Measurements from ENCODE around the gene SERHL2.
"Not testable (repeated sequence)": the region's sequence is repeated elsewhere in the genome, so short reads cannot be mapped to it uniquely, and the experiment has no call there.

Gene SERHL2

GRCh38 chr22:42515896-42516295, 37.9 kb upstream of the SERHL2 start:
- peaks cover 3% of the 10 kb centered on the region for H3K4me1 ChIP-seq (ENCODE audit: insufficient read depth, insufficient read length)
- no peaks in the 10 kb centered on the region for H3K27me3 ChIP-seq (ENCODE audit: insufficient read depth, insufficient read length)
- DNase-seq (ENCODE audit: low read depth, low spot score): no peak
- H3K36me3 ChIP-seq (ENCODE audit: insufficient read depth, insufficient read length, low read length): peaks cover 46% of the 10 kb centered on the region
- TF ChIP-seq SUZ12 (IDR thresholded peaks at IDR 0.05; ENCODE audit: extremely low read depth, insufficient read depth, insufficient read length) (no peak), YY1 (IDR thresholded peaks at IDR 0.05; ENCODE audit: insufficient read depth, insufficient read length) (no peak), ZNF274 (IDR thresholded peaks at IDR 0.05; ENCODE audit: low read depth, low read length) (no peak)
- H3K4me3 ChIP-seq (ENCODE audit: insufficient read length, low read depth): no peak overlapping the region
- H3K9ac ChIP-seq (ENCODE audit: insufficient read length, low read depth): no peak overlapping the region
- no peaks in the 10 kb centered on the region for H3K9me3 ChIP-seq (ENCODE audit: insufficient read depth, low read length)

DNA sequence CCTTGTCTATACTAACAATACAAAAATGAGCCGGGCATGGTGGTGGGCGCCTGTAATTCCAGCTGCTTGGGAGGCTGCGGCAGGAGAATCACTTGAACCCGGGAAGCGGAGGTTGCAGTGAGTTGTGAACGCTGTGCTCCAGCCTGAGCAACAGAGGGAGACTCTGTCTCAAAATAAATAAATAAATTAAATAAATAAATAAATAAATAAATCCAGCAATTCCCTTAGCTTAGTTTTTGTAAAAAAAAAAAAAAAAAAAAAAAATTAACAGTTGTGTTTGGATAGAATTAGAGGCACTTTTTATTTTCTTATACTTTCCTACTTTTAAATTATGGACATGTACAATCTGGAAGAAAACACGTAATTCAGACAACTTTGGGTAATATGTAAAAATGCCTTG, 36.7 kb upstream of the SERHL2 start:
- H3K27me3 ChIP-seq (ENCODE audit: insufficient read depth, insufficient read length); H3K4me3 ChIP-seq (ENCODE audit: insufficient read length, low read depth); H3K9ac ChIP-seq (ENCODE audit: insufficient read length, low read depth); H3K9me3 ChIP-seq (ENCODE audit: insufficient read depth, low read length); DNase-seq (ENCODE audit: low read depth, low spot score); H3K4me1 ChIP-seq (ENCODE audit: insufficient read depth, insufficient read length): not testable (repeated sequence)
- peaks cover 38% of the 10 kb centered on the region for H3K36me3 ChIP-seq (ENCODE audit: insufficient read depth, insufficient read length, low read length)

- peak overlapping the region; percentile 82 for H3K9ac ChIP-seq (ENCODE audit: insufficient read length, low read depth)
- H3K4me1 ChIP-seq (ENCODE audit: insufficient read depth, insufficient read length); H3K9me3 ChIP-seq (ENCODE audit: insufficient read depth, low read length): not testable (repeated sequence)
Measured at GRCh38 chr22:42518638-42519524, 34.9 kb upstream of the SERHL2 start.

DNA sequence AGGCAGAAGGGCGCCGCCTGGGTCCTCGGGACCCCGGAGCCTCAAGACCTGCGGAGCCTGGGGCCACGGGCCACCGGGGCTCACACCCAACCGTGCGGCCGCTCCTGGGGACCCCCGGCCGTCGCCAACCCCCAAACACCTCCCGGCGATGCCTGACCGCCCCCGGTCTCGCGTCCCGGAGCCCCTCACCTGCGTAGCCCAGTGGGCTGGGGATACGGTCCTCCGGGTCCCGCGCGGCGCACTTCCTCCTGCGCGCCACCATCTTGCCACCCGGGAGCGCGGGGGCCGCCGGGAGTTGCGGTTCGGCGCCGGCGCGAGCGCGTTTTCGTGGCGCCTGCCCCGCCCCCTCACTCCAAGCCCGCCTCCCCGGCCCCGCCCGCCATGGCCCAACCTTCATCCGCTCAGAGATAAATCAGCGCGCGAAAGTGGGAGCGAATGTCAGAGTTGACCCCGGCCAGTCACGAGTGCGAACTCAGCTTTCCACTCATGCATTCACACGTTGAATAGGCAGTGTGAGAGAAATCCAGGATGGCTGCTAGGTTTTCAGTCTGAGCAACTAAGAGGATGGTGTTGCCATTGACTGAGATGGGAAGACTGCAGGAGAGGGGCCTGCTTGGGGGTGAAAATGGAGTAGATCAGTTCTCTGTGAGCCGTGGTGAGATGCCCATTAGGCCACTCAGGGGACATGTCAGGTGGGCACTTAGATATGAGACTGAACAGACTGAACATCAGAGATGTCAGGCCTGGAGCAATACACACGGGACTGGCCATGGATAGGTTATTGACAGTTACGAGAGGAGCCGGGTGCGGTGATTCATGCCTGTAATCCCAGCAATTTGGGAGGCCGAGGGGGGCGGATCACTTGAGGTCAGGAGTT, 34.0 kb upstream of the SERHL2 start, which contains the start of gene RRP7A:
Gene RRP7A, minus strand, starts transcription at position 272 of the 877 bp plus-strand sequence. Its CDS starts 10 bp downstream, at position 262.
- DNase-seq (ENCODE audit: low read depth, low spot score): peak; percentile 43
- peak within 1 kb of the TSS; percentile 82 for H3K9ac ChIP-seq (ENCODE audit: insufficient read length, low read depth)
- no peak for TF ChIP-seq SUZ12 (IDR thresholded peaks at IDR 0.05; ENCODE audit: extremely low read depth, insufficient read depth, insufficient read length)
- TF ChIP-seq ZNF274 (IDR thresholded peaks at IDR 0.05; ENCODE audit: low read depth, low read length): no peak
- peak; percentile 64 for TF ChIP-seq YY1 (IDR thresholded peaks at IDR 0.05; ENCODE audit: insufficient read depth, insufficient read length)
- no peaks in the 10 kb centered on the region for H3K9me3 ChIP-seq (ENCODE audit: insufficient read depth, low read length)
- no peaks in the 10 kb centered on the region for H3K27me3 ChIP-seq (ENCODE audit: insufficient read depth, insufficient read length)
- peaks cover 22% of the 10 kb centered on the region for H3K36me3 ChIP-seq (ENCODE audit: insufficient read depth, insufficient read length, low read length)
- peak within 1 kb of the TSS; percentile 72 for H3K4me3 ChIP-seq (ENCODE audit: insufficient read length, low read depth)
- H3K4me1 ChIP-seq (ENCODE audit: insufficient read depth, insufficient read length): no peaks in the 10 kb centered on the region

More at GRCh38 chr22:42518638-42519524, 34.9 kb upstream of the SERHL2 start:
- DNase-seq (ENCODE audit: low read depth, low spot score); H3K27me3 ChIP-seq (ENCODE audit: insufficient read depth, insufficient read length): not testable (repeated sequence)
- peak overlapping the region; percentile 72 for H3K4me3 ChIP-seq (ENCODE audit: insufficient read length, low read depth)
- peaks cover 27% of the 10 kb centered on the region for H3K36me3 ChIP-seq (ENCODE audit: insufficient read depth, insufficient read length, low read length)

- H3K9ac ChIP-seq (ENCODE audit: insufficient read length, low read depth): no peak overlapping the region
- DNase-seq (ENCODE audit: low read depth, low spot score): no peak
- TF ChIP-seq SUZ12 (IDR thresholded peaks at IDR 0.05; ENCODE audit: extremely low read depth, insufficient read depth, insufficient read length): no peak
- no peak for TF ChIP-seq ZNF274 (IDR thresholded peaks at IDR 0.05; ENCODE audit: low read depth, low read length)
- TF ChIP-seq YY1 (IDR thresholded peaks at IDR 0.05; ENCODE audit: insufficient read depth, insufficient read length): no peak
- no peaks in the 10 kb centered on the region for H3K27me3 ChIP-seq (ENCODE audit: insufficient read depth, insufficient read length)
- no peaks in the 10 kb centered on the region for H3K4me1 ChIP-seq (ENCODE audit: insufficient read depth, insufficient read length)
- H3K9me3 ChIP-seq (ENCODE audit: insufficient read depth, low read length): no peaks in the 10 kb centered on the region
- no peak overlapping the region for H3K4me3 ChIP-seq (ENCODE audit: insufficient read length, low read depth)
- H3K36me3 ChIP-seq (ENCODE audit: insufficient read depth, insufficient read length, low read length): peaks cover 12% of the 10 kb centered on the region
Measured at GRCh38 chr22:42521228-42521546, 32.6 kb upstream of the SERHL2 start.

- TF ChIP-seq ZNF274 (IDR thresholded peaks at IDR 0.05; ENCODE audit: low read depth, low read length) (no peak), YY1 (IDR thresholded peaks at IDR 0.05; ENCODE audit: insufficient read depth, insufficient read length) (no peak), SUZ12 (IDR thresholded peaks at IDR 0.05; ENCODE audit: extremely low read depth, insufficient read depth, insufficient read length) (no peak)
- no peak for DNase-seq (ENCODE audit: low read depth, low spot score)
- H3K9me3 ChIP-seq (ENCODE audit: insufficient read depth, low read length): no peaks in the 10 kb centered on the region
- peaks cover 3% of the 10 kb centered on the region for H3K4me1 ChIP-seq (ENCODE audit: insufficient read depth, insufficient read length)
- no peaks in the 10 kb centered on the region for H3K27me3 ChIP-seq (ENCODE audit: insufficient read depth, insufficient read length)
- H3K36me3 ChIP-seq (ENCODE audit: insufficient read depth, insufficient read length, low read length): peaks cover 4% of the 10 kb centered on the region
- H3K4me3 ChIP-seq (ENCODE audit: insufficient read length, low read depth): no peak overlapping the region
- H3K9ac ChIP-seq (ENCODE audit: insufficient read length, low read depth): no peak overlapping the region
Measured at GRCh38 chr22:42522546-42522945, 31.2 kb upstream of the SERHL2 start.

- Histone ChIP-seq H3K9ac (ENCODE audit: insufficient read length, low read depth) (no peak overlapping the region), H3K9me3 (ENCODE audit: insufficient read depth, low read length) (no peaks in the 10 kb centered on the region), H3K36me3 (ENCODE audit: insufficient read depth, insufficient read length, low read length) (no peaks in the 10 kb centered on the region), H3K4me3 (ENCODE audit: insufficient read length, low read depth) (no peak overlapping the region), H3K27me3 (ENCODE audit: insufficient read depth, insufficient read length) (peaks cover 4% of the 10 kb centered on the region), H3K4me1 (ENCODE audit: insufficient read depth, insufficient read length) (peaks cover 3% of the 10 kb centered on the region)
- DNase-seq (ENCODE audit: low read depth, low spot score): no peak
- TF ChIP-seq YY1 (IDR thresholded peaks at IDR 0.05; ENCODE audit: insufficient read depth, insufficient read length) (no peak), ZNF274 (IDR thresholded peaks at IDR 0.05; ENCODE audit: low read depth, low read length) (no peak), SUZ12 (IDR thresholded peaks at IDR 0.05; ENCODE audit: extremely low read depth, insufficient read depth, insufficient read length) (no peak)
Measured at GRCh38 chr22:42528591-42529307, 25.0 kb upstream of the SERHL2 start.

DNA sequence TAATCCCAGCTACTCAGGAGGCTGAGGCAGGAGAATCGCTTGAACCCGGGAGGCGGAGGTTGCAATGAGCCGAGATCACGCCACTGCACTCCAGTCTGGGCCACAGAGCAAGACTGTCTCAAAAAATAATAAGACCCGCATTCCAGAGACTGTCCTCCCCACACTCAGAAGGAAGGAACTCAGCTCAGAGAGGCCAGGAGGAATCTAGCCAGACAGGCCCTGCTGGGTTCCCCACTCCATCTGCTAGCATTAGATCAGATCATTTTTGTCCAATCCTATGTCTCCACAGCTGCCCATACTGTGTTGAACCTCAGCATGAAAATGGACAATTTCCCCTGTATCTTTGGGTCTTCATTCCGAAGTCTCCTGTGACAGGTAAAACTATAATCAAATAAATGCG, 24.3 kb upstream of the SERHL2 start:
- not testable (repeated sequence) for H3K9me3 ChIP-seq (ENCODE audit: insufficient read depth, low read length); H3K36me3 ChIP-seq (ENCODE audit: insufficient read depth, insufficient read length, low read length); H3K4me1 ChIP-seq (ENCODE audit: insufficient read depth, insufficient read length); H3K27me3 ChIP-seq (ENCODE audit: insufficient read depth, insufficient read length); H3K9ac ChIP-seq (ENCODE audit: insufficient read length, low read depth); DNase-seq (ENCODE audit: low read depth, low spot score); H3K4me3 ChIP-seq (ENCODE audit: insufficient read length, low read depth)

GRCh38 chr22:42531401-42532084, 22.2 kb upstream of the SERHL2 start:
- H3K4me1 ChIP-seq (ENCODE audit: insufficient read depth, insufficient read length); H3K9ac ChIP-seq (ENCODE audit: insufficient read length, low read depth); H3K9me3 ChIP-seq (ENCODE audit: insufficient read depth, low read length); DNase-seq (ENCODE audit: low read depth, low spot score); H3K36me3 ChIP-seq (ENCODE audit: insufficient read depth, insufficient read length, low read length); H3K27me3 ChIP-seq (ENCODE audit: insufficient read depth, insufficient read length); H3K4me3 ChIP-seq (ENCODE audit: insufficient read length, low read depth): not testable (repeated sequence)

Measured in NT2/D1 (cell line).